PC-3 (cell line): ENCODE measurements around the gene GMDS. TPM values are rescaled to one million over a fixed set of nuclear protein-coding genes. Genes with fewer than 3 reads are reported as not detected.

Experiments
- ATAC-seq: fragments of 200-7000 bp; cut with Tn5 transposase; 2 replicates; pipeline ENCODE4 v1.9.1; 2020; ENCODE audit warnings: mild to moderate bottlenecking, moderate library complexity
- BruUV-seq: library from RNA; stranded (reverse); fragments of 400-500 nt; replicated peaks from 2 replicates; lab custom pipeline; 2021; lab: Mats Ljungman, UMichigan
- CTCF ChIA-PET: fragments of 300-600 bp; sonication (Branson Sonifier 250); formaldehyde crosslinking; loops from one replicate; lab custom pipeline; 2022; ENCODE audit warnings: antibody characterized with exemption; lab: Charles Lee
- POLR2A ChIA-PET: fragments of 300-600 bp; sonication (Branson Sonifier 250); formaldehyde crosslinking; loops from one replicate; lab custom pipeline; 2022; ENCODE audit warnings: antibody characterized with exemption; ENCODE audit not compliant: unreplicated experiment; lab: Charles Lee
- DNase-seq: peaks from one replicate; pipeline ENCODE4 v3.0.0-alpha.2; 2015
- H2AFZ ChIP-seq: fragments of 300-600 bp; sonication (generic); 2 replicates; pipeline ENCODE4 v1.6.0; 2016; ENCODE audit warnings: antibody characterized with exemption, low read length
- H3F3A ChIP-seq: fragments of 300-600 bp; sonication (generic); one replicate; pipeline ENCODE4 v1.6.0; 2017; ENCODE audit warnings: antibody characterized with exemption, low read length, control low read depth, mild to moderate bottlenecking; ENCODE audit not compliant: unreplicated experiment
- H3K27ac ChIP-seq: fragments of 300-600 bp; sonication (generic); 2 replicates; pipeline ENCODE4 v1.5.1; 2016; ENCODE audit warnings: mild to moderate bottlenecking, low read length
- H3K27me3 ChIP-seq: fragments of 300-600 bp; sonication (generic); 2 replicates; pipeline ENCODE4 v1.6.1; 2016; ENCODE audit warnings: low read length, mixed read lengths
- H3K36me3 ChIP-seq: fragments of 300-600 bp; sonication (generic); 2 replicates; pipeline ENCODE4 v1.6.1; 2016; ENCODE audit warnings: low read depth, mixed run types, low read length, mixed read lengths
- H3K4me1 ChIP-seq: fragments of 300-600 bp; sonication (generic); 2 replicates; pipeline ENCODE4 v1.5.1; 2016; ENCODE audit warnings: low read length; ENCODE audit not compliant: insufficient read depth
- H3K4me2 ChIP-seq: fragments of 300-600 bp; sonication (generic); 2 replicates; pipeline ENCODE4 v1.6.0; 2016; ENCODE audit warnings: low read length
- H3K4me3 ChIP-seq: fragments of 300-600 bp; sonication (generic); 2 replicates; pipeline ENCODE4 v1.5.1; 2016; ENCODE audit warnings: mild to moderate bottlenecking, low read length, mixed read lengths
- H3K79me2 ChIP-seq: fragments of 300-600 bp; sonication (generic); 2 replicates; pipeline ENCODE4 v1.6.1; 2017; ENCODE audit warnings: low read length, mixed read lengths
- H3K9ac ChIP-seq: fragments of 300-600 bp; sonication (generic); 2 replicates; pipeline ENCODE4 v1.6.0; 2016; ENCODE audit warnings: mild to moderate bottlenecking, low read length
- H3K9me2 ChIP-seq: fragments of 300-600 bp; sonication (generic); replicated peaks from 2 replicates; pipeline ENCODE4 v1.6.1; 2016; ENCODE audit warnings: mixed run types, low read length, mixed read lengths
- H3K9me3 ChIP-seq: fragments of 300-600 bp; sonication (generic); 2 replicates; pipeline ENCODE4 v1.6.1; 2016; ENCODE audit warnings: low read length, mixed read lengths
- H4K20me1 ChIP-seq: fragments of 300-600 bp; sonication (generic); 2 replicates; pipeline ENCODE4 v1.6.1; 2016; ENCODE audit warnings: low read length, mixed read lengths
- CTCF ChIP-seq: fragments of 300-600 bp; sonication (generic); conservative IDR thresholded peaks from 2 replicates; pipeline ENCODE4 v1.5.1; 2017; ENCODE audit warnings: antibody characterized with exemption, low read depth, mild to moderate bottlenecking, low read length
- EZH2 ChIP-seq: fragments of 300-600 bp; sonication (generic); IDR thresholded peaks from one replicate; pipeline ENCODE4 v1.6.1; 2017; ENCODE audit warnings: antibody characterized with exemption, mild to moderate bottlenecking, low read length; ENCODE audit not compliant: unreplicated experiment
- EZH2phosphoT487 ChIP-seq: fragments of 300-600 bp; sonication (generic); IDR thresholded peaks from 2 replicates; pipeline ENCODE4 v1.6.1; 2018; ENCODE audit warnings: mild to moderate bottlenecking, antibody characterized with exemption, low read length, borderline replicate concordance
- intact Hi-C: fragments of 100-400 bp; cut with micrococcal nuclease; formaldehyde crosslinking; loops from 2 replicates; pipeline ENCODE4 v1.9.0; 2023
- total RNA-seq: library from RNA; depleted of rRNA; stranded (reverse); fragments of >200 nt; gene quantifications from 2 replicates; pipeline ENCODE4 v1.2.3, GENCODE V29; 2014

Gene GMDS
- total RNA-seq, 1 experiment from 2014 or later = 18.3 TPM

- H3K36me3 ChIP-seq = no peaks in the 10 kb centered on the region
- no peaks in the 10 kb centered on the region for H3K9me3 ChIP-seq
- no peak for TF ChIP-seq EZH2
- TF ChIP-seq EZH2phosphoT487 = no peak
- TF ChIP-seq CTCF = no peak
- H2AFZ ChIP-seq = no peak overlapping the region
- intact Hi-C loops = no loop called here
- H3K4me1 ChIP-seq = no peaks in the 10 kb centered on the region
- H3K27me3 ChIP-seq = peaks cover 33% of the 10 kb centered on the region
- H3F3A ChIP-seq = no peaks in the 10 kb centered on the region
- H3K27ac ChIP-seq = no peak overlapping the region
- DNase-seq (no peak), ATAC-seq (no peak)
- H3K9me2 ChIP-seq = no peaks in the 10 kb centered on the region
- no peak overlapping the region for H3K4me3 ChIP-seq
- H4K20me1 ChIP-seq = no peaks in the 10 kb centered on the region
- H3K4me2 ChIP-seq = no peak overlapping the region
- no peaks in the 10 kb centered on the region for H3K79me2 ChIP-seq
- POLR2A ChIA-PET = no interaction called here
- CTCF ChIA-PET = no interaction called here
- no peak overlapping the region for H3K9ac ChIP-seq
- BruUV-seq = no TSS peak
Measured at GRCh38 chr6:1587977-1588376, 657.4 kb downstream of the GMDS start.

GRCh38 chr6:1587546-1587945 lies 657.9 kb downstream of the GMDS start:
- H3F3A ChIP-seq = no peaks in the 10 kb centered on the region
- no peak overlapping the region for H3K9ac ChIP-seq
- H3K36me3 ChIP-seq = no peaks in the 10 kb centered on the region
- TF ChIP-seq EZH2phosphoT487 (no peak), EZH2 (no peak), CTCF (no peak)
- H3K27ac ChIP-seq = no peak overlapping the region
- H3K9me2 ChIP-seq = no peaks in the 10 kb centered on the region
- POLR2A ChIA-PET = no interaction called here
- H3K4me2 ChIP-seq = no peak overlapping the region
- CTCF ChIA-PET = no interaction called here
- no peaks in the 10 kb centered on the region for H4K20me1 ChIP-seq
- H3K79me2 ChIP-seq = no peaks in the 10 kb centered on the region
- H3K4me1 ChIP-seq = no peaks in the 10 kb centered on the region
- H3K9me3 ChIP-seq = no peaks in the 10 kb centered on the region
- no TSS peak for BruUV-seq
- no peak overlapping the region for H2AFZ ChIP-seq
- no peak overlapping the region for H3K4me3 ChIP-seq
- intact Hi-C loops = no loop called here
- peaks cover 30% of the 10 kb centered on the region for H3K27me3 ChIP-seq
- no peak for DNase-seq
- no peak for ATAC-seq

- Histone ChIP-seq H3K9ac (no peak overlapping the region), H3K4me2 (no peak overlapping the region)
- CTCF ChIA-PET = no interaction called here
Measured at GRCh38 chr6:1586861-1587450, 658.4 kb downstream of the GMDS start.

More at GRCh38 chr6:1586861-1587450, 658.4 kb downstream of the GMDS start:
- BruUV-seq = no TSS peak
- H3K27ac ChIP-seq = no peak overlapping the region
- no peak for ATAC-seq
- H3K27me3 ChIP-seq = peaks cover 30% of the 10 kb centered on the region
- no peak for TF ChIP-seq EZH2
- no peak for TF ChIP-seq CTCF
- TF ChIP-seq EZH2phosphoT487 = no peak
- H3K9me2 ChIP-seq = no peaks in the 10 kb centered on the region
- no peaks in the 10 kb centered on the region for H4K20me1 ChIP-seq
- no peaks in the 10 kb centered on the region for H3K4me1 ChIP-seq
- DNase-seq = no peak
- H3K9me3 ChIP-seq = no peaks in the 10 kb centered on the region
- no peaks in the 10 kb centered on the region for H3K36me3 ChIP-seq
- POLR2A ChIA-PET = no interaction called here
- intact Hi-C loops = no loop called here
- H2AFZ ChIP-seq = no peak overlapping the region
- no peaks in the 10 kb centered on the region for H3F3A ChIP-seq
- H3K79me2 ChIP-seq = no peaks in the 10 kb centered on the region
- H3K4me3 ChIP-seq = no peak overlapping the region
